OCI-LY1 (cell line): ENCODE data around the gene ZFPL1.

Source experiments
- EZH2 ChIP-seq: fragments of 200-600 bp; sonication (generic), shearing (Covaris generic); IDR thresholded peaks from 2 replicates; pipeline ENCODE4 v1.8.0; 2017; ENCODE audit warnings: borderline replicate concordance, mixed run types, mild to moderate bottlenecking, antibody characterized with exemption, low read length, moderate library complexity, mixed read lengths
- TF ChIP-seq, protein P1 (sequence below): fragments of 200-600 bp; sonication (generic), shearing (Covaris generic); IDR thresholded peaks from 2 replicates; pipeline ENCODE4 v1.5.1; 2017; ENCODE audit warnings: mild to moderate bottlenecking, antibody characterized with exemption, low read length, moderate library complexity, mixed read lengths

DNA sequence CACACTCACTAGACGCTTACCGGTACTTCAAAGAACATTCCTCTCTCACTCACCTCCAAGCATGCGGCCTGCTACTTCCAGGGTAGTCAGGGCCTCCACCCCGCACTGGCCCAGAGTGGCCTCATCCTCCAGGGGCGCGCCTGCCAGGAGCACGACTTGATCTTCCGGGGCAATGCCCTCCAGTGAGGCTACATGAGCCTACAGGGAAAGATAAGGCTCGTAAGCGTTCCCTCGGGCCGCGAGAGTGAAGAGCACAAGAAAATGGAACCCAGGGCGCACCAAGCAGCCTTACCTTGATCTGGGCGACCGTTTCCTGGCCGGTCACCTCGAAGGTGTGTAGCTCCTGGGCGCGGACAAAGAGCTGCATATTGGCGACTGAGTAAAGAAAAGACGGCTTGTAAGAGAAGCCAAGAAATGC is 37.4 kb downstream of the ZFPL1 start:
- TF ChIP-seq, protein P1, sequence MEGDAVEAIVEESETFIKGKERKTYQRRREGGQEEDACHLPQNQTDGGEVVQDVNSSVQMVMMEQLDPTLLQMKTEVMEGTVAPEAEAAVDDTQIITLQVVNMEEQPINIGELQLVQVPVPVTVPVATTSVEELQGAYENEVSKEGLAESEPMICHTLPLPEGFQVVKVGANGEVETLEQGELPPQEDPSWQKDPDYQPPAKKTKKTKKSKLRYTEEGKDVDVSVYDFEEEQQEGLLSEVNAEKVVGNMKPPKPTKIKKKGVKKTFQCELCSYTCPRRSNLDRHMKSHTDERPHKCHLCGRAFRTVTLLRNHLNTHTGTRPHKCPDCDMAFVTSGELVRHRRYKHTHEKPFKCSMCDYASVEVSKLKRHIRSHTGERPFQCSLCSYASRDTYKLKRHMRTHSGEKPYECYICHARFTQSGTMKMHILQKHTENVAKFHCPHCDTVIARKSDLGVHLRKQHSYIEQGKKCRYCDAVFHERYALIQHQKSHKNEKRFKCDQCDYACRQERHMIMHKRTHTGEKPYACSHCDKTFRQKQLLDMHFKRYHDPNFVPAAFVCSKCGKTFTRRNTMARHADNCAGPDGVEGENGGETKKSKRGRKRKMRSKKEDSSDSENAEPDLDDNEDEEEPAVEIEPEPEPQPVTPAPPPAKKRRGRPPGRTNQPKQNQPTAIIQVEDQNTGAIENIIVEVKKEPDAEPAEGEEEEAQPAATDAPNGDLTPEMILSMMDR: no peak
- TF ChIP-seq EZH2: no peak
